GM20431 (cell line): ENCODE data around the gene GSC2.
"Not testable (repeated sequence)": the region's sequence is repeated elsewhere in the genome, so short reads cannot be mapped to it uniquely, and the experiment has no call there.

Experiments
- in situ Hi-C: fragments of 300-500 bp; cut with MseI, MboI; formaldehyde crosslinking; loops from one replicate; pipeline ENCODE4 v1.15.0; 2020; ENCODE audit warnings: low sequenced_read_pairs; ENCODE audit not compliant: unreplicated experiment

GSC2 gene

DNA sequence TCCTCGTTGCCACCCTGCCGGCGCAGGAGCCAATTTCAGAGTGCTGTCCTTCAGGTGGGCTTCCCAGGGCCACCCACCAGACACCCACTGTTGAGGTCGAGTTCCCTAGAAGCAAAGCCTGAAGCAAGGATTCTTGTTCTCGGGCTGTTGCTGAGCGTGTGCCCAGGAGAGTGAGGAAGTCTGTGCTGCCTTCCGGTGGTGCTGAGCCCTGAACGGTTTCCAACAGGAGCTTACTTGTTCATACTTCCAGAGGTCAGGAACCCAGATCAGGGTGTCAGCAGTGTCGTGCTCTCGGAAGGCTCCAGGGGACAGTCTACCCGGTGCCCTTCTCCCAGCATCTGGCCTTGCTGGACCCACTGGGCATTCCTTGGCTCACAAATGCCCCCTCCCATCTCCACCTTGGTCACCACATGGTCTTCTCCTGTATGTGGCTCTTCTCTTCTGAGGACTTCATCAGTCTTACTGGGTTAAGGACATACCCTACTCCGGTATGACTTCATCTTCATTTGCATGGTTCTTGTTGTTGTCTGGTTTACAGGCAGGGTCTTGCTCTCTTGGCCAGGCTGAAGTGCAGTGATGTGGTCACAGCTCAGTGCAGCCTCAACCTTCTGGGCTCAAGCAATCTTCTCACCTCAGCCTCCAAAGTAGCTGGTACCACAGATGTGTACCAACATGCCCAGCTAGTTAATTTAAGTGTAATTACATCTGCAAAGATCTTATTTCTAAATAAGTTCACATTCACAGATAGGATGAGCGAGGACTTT, 17.2 kb upstream of the GSC2 start:
- in situ Hi-C loops = no loop called here

DNA sequence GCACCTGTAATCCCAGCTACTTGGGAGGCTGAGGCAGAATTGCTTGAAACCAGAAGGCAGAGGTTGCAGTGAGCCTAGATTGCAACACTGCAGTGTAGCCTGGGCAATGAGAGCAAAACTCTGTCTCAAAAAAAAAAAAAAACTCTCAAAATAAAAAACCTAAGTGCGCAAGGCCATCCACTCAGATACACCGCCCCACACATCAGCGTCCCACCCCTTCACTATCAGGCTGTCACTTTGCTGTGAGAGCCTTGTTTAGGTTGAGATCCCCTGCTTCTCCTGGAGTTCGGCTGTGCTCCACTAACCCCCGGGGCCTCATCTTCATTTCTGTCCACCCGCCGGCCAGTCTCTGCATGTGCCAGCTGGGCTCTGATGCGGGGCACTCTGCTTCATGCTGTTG, 16.3 kb upstream of the GSC2 start:
- in situ Hi-C loops = no loop called here

DNA sequence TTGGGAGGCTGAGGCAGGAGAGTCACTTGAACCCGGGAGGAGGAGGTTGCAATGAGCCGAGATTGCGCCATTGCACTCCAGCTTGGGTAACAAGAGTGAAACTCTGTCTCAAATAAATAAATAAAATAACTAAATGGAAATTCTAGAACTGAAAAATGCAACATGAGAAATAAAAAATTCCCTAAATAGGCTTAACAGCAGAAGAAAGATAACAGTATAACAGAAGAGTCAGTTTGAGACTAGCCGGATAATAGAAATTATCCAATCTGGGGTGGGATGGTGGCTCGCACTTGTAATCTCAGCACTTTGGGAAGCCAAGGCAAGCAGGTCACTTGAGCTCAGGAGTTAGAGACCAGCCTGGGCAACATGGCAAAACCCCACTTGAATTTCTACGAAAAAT, 14.3 kb upstream of the GSC2 start:
- in situ Hi-C loops = no loop called here

DNA sequence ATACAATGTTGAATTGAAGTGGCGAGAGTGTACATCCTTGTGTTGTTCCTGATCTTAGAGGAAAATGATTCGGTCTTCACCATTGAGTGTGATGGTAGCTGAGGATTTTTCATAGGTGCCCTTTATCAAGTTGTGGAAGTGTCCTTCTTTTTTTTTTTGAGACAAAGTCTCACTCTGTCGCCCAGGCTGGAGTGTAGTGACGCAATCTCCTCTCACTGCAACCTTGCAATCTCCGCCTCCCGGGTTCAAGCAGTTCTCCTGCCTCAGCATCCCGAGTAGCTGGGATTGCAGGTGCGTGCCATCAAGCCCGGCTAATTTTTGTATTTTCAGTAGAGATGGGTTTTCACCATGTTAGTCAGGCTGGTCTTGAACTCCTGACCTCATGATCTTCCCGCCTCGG, 8.6 kb upstream of the GSC2 start:
- in situ Hi-C loops = not testable (repeated sequence)

DNA sequence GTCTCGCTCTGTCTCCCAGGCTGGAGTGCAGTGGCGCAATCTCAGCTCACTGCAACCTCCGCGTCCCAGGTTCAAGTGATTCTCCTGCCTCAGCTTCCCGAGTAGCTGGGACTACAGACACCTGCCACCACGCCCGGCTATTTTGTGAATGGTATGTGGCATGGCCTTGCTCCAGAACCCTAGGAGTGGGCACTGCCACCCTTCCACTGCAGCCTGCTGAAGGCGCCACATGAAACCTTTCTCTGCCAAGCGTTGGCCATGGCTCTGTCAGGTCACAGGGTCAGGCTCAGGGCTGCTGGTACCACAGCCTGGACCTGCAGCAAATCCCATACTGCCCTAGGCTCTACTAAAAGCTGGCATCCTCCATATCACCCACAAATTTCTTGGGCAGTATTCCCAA, 6.0 kb upstream of the GSC2 start:
- in situ Hi-C loops = not testable (repeated sequence)

DNA sequence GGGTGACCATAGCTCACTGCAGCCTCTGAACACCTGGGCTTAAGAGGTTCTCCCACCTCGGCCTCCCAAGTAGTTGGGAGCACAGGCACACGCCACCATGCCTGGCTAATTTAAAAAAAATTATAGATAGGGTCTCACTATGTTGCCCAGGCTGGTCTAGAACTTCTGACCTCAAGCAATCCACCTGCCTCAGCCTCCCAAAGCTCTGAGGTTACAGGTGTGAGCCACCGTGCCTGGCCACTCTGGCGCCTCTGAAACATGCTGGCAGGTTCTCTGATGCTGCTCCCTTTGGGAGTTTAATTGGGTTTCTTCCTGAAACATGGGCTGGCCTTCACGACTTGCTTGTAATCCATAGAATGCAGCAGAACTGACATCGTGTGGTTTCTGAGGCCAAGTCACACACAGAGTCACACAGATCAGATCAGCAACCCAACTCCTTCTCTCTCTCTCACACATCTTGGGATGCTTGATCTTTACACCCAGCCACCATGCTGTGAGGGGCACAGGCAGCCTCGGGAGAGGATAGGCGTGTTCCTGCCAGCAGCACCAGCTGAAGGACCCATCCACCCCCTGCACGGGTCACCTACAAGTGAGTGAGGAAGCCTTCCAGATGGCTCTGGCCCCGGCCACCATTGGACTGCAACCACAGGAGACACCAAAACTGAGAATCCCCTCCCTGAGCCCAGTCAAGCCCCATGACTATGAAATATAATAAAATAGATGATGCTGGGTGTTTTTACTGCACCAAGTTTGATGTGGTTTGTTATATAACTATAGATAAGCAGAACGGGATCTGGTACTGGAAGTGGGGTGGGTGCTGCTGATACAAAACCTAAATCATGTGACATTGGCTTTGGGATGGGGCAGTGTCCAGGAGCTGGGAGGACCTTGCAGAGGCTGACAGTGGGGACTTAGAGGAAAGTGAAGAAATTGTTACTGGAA, 3.1 kb upstream of the GSC2 start:
- in situ Hi-C loops = no loop called here

DNA sequence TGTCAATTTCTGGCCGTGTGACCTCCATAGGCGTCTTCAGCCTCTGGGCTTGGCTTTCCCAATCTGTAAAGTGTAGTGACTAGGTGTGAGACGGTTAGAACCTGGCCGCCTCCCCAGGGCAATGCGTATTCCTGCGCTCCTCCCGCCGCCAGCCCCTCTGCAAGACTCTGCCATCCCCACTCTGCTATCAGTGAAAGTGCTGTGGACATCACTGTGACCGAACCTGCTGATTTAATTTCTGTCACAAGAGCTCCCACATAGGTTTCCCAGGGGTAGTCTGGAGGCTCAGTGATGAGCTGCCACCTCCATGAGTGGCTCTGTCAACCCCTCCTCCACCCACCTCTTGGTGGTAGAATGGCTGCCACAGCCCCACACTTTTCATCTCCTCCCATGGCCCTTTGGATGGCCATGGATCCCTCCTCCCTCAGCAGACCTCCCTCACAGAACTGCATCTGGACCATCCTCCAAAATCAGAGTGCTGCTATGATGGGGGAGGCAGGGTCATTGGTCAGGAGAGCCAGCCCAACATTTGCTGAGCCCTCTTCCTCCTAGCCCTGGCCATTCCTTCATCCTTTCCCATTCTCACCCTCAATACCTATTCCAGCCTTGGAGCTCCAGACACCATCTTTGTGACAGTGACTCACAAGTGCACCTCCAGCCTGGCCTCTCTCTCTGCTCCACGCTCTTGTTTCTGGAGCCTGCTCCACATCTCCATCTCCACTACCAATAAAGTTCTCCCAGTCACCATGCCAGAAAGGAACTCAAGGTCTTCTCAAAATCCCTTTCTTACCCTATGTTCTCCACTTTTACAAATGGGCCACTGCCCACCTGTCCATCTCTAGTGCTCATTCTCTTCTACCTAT, 1.5 kb upstream of the GSC2 start:
- in situ Hi-C loops = no loop called here

DNA sequence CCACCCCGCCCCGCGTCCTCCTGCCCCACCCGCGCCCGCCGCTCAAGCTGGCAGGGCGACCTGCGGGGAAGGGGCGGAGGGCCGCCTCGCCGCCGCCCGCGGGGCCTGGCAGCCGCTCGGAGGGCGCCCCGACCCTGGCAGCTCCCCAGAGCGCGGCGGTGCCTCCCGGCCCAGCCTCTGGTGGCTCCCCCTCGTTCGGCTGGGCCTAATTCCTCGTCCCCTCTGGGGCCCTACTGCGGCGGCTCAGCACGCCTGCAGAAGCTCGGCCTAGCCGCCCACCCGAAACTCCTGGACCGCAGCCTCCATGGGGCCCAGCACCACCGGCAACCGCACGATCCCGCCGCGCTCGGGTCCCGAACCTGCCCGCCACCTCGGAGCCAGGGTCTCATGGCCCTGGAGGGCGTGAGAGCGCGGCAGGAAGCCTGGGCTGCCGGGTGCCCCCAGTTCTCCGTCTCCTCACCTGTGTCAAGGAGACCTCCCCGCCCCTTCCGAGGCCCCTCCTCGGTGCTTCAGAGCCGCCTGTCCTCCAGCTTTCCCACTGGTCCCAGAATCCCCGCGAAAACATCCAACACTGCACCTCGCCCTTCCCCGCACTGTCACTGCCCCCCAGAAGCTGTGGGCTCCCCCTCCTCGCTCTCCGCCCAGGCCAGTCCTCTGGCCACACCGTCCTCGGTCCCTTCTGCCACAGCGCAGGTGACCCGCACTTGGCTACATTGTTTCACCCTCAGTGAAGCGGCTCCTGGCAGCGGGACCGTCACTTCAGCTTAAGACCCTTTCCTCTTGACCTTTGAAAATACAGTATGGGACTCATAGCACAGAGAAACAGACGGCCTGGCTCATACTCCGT, 613 bp upstream of the GSC2 start:
- in situ Hi-C loops = no loop called here

DNA sequence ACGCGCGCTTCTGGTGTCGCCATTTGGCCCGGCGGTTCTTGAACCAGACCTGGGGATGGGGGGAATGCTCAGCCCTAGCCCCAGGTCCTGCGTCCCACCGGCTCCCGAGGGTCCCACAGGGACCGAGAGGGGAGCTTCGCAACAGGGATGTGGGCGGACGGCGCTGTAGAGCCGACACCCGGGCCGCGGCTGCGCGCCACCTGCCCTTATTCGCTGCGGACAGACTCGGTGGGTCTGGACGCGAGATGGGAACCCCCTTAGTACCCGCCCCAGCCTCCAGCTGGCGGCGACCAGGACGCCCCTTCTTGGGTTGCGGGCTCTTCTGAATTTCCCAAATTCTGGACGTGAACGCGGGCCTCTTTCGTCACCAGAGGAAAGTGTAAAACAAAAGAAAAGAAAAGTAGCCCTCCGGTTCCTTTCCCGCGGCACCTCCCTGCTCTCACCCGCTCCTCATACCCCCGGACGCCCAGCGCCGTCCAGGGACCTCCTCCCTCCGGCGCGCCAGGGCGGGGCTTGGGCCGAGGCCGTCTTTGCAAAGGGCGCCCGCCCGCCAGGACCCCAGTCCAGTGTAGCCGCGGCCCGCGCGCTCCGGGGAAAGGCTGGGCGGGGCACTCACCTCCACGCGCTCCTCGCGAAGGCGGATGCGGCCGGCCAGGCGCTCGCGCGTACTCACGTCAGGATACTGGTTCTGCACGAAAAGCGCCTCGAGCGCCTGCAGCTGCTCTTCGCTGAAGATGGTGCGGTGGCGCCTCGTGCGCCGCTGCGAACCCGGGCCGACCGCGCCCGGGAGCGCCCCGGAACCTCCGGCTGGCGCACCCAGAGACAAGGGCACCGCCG, 827 bp downstream of the GSC2 start:
- in situ Hi-C loops = no loop called here

DNA sequence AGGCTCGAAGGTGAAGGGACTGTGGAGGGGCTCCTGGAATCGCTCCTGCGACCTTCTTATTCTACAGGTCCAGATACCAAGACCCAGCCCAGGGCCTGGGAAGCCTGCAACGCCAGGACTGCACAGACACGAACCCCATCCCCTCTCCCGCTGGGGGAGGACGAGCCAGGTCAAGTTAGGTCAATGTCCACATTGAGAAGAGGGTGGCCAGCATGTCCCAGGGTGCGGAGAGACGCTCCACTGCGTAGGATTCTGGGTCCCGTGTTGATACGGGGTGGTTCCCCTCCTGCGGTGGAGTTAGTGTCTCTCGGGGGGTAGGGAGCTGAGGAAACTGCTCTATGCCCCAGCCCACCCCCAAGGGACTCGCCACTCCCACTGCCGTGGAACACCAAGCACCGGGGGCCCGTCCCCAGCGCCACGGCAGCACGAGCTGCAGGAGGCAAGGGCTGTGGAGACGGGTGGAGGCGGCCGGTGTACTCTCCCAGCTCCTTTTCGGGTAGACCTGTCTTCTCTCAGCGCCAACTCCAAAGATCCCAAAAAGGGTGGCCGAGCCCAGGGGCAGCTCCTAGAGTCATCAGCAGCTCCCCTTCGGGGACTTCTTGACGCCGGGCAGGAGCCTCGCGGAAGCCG, 1.6 kb downstream of the GSC2 start:
- in situ Hi-C loops = no loop called here

DNA sequence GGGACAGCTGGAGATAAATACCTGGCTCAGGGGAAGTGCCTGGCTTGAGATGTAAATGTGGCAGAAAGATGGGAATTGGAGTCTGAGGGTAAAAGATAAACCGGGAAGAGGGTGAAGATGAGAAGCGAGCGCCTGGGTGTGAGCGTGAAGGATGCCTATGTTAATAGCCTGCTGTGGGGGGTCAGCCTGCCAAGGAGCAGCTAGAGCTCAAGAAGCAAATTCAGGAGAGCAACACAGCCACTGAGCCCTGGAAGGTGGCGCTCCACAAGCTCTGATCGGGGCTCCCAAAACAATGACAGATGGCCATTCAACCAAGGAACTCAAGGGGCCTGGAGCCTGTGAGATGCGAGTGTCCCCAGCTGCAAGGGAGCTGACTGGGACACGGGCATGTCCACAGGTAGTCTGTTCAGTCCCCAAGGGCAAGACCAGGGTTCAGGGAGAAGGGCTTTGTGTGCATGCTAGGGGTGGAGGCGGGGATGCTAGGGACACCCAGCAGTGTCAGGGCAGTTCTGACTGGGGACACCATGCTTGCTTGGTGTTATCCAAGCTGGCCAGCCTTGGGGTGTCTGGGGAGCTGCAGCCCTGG, 2.8 kb downstream of the GSC2 start:
- in situ Hi-C loops = no loop called here

DNA sequence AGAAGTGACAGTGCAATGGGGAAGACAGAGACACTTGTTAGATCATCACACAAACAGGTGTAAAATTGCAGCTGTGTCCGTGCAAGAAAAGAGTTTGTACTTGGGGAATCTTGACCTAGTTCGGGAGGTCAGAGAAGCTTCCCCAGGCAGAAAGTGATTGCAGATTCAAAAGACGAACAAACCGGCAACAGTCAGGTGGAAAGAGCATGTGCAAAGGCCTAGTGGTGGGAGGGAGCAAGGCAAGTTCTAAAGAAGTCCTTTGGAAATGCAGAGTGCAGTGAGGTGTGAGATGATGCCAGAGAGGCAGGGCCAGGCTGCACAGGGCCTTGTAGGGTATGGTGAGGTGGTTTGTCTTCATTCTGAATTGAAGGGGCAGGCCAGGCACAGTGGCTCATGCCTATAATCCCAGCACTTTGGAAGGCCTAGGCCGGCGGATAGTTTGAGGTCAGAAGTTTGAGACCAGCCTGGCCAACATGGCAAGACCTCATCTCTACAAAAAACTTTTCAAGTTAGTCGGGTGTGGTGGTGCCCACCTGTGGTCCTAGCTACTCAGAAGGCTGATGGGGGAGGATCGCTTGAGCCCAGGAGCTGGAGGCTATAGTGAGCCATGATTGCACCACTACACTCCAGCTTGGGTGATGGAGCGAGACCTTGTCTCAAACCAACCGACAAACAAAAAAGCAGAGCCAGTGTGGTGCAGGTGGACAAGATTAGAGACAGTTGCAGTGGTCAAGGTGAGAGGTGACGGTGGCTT, 3.7 kb downstream of the GSC2 start:
- in situ Hi-C loops = no loop called here

DNA sequence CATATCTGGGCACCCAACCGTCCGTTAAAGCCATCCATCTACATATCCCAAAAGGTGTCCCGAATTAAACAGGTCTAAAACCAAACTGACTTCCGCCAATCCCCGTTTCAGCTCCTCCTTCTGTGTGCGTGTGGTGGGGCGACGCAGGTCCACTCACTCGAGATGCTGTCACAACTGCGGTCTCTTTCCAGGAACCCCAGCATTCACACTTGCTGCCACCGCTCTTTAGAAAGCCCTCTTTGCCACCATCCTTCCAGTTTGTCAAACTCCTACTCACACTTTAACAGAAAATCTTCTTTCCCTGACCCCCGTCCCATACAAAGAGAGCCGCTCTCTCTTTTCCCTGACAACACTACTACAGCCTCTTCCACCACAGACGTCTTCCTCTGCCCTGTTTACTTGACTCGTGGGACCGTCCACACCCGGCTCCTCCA, 6.1 kb downstream of the GSC2 start:
- in situ Hi-C loops = no loop called here

DNA sequence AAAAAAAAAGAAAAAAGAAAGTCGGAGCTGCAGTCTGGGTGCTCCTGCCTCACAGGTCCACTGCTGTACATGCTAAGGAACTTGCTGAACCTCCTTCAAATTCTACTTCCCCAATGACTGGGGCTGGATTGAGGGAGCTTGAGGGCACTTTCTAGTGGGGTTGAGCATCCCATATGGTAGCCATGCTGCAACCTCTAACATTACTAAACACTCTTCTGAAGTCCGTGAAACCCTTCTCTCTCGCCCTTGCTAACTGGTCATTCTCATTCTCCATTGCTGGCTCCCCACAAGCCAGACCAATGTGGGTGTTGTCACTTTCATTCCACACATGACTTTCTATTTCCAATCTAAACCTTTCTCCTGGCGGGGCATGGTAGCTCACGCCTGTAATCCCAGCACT, 6.9 kb downstream of the GSC2 start:
- in situ Hi-C loops = no loop called here

DNA sequence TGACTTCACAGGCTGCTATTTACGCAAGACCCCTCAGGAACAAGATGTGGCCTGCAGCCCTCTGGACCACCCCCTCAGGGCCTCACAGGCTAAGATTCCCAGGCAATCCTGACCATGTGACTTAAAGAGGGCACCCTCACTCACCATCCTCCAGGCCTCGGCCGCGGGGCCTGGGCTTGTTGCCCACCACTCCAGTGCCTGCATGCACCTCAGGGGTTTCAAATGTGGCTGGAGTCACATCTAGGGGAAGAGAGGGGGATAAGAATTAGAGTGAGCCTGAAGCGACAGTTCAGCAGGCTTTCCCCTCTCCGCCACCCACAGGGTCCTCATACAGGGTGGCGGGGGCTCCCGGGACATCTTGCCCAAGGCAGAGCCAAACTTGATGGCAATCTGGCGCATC, 7.7 kb downstream of the GSC2 start:
- in situ Hi-C loops = no loop called here

DNA sequence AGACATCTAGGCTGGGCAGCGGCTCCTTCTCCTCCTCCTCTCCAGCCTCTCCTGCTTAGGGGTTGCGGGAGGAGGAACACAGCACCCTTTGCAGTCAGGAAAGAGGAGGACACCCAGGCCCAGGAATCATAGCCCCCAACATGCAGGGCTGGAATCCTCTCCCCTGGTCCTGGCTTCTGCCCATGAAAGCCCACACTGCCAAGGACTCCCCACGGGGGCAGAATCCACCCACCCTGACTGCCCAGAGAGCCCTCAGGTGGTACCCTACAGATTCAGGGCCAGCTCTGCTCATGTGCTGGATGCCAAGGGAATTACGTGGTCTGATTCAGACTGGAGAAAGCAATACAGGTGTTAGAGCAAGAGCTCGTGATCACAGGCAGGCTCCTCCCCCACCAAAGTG, 10.1 kb downstream of the GSC2 start:
- in situ Hi-C loops = no loop called here

DNA sequence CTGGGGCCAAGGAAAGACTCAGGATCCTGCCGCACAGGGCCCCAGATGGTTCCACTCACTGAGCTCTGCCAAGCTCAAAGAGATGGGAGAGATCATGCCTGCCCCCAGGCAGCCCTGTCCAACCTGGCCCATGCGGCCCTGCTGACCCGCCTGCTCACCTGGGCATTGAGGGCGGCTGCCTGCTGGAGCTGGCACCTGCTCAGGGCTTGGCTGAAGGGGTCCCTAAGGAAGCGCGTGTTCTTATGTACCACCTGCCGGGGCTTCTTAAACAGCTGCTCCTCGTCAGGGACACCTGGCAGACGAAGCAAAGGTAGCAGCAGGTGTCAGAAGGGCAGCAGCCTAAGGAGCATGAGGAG, 11.1 kb downstream of the GSC2 start:
- in situ Hi-C loops = no loop called here
